Activated naive CD8-positive, alpha-beta T cell treated with anti-CD3 and anti-CD28 coated beads, Interleukin-2, amount 50 U/mL, for 16 hours (primary cell): ENCODE data around the gene CDKL2.

Experiments
- DNase-seq: peaks from one replicate; pipeline ENCODE4 v3.0.0-alpha.2; 2020; ENCODE audit warnings: low read depth, low spot score

The CDKL2 gene

DNA sequence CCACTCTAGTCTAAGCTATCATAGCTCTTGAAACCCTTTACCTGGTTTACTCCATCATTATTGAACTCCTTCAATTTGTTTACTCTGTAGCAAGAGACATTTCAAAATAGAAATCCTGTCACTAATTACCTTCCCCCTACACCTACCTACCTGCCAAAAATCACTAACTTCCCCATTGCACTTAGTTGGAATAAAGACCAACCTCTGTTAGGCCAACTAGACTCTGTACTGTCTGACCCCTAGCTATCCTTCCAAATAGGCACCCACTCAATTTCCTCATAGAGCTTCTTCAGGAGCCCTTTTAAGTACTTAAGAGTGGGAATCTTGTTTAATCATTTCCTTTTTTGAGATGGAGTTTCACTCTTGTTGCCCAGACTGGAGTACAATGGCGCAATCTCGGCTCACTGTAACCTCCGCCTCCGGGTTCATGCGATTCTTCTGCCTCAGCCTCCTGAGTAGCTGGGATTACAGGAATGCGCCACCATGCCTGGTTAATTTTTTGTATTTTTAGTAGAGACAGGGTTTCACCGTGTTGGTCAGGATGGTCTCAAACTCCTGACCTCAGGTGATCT, 8.9 kb upstream of the CDKL2 start:
- DNase-seq = no peak

DNA sequence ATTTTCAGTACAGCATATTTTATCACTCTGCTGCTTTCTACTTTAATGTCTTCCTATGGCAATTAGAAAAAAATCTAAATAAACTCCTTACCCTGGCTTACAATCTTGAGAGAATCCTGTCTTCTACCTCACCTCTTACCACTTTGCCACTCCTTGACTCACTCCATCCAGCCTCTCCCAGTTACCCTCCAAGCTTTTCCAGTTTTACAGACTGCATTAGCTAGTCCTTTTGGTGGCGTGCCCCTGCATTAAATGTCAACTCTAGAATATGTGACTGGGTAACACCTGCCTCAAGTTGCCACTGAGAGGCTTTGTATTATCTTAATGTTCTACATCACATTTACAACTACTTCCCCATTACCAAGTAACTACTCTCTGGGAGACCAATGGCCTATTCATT, 7.5 kb upstream of the CDKL2 start:
- DNase-seq = no peak

DNA sequence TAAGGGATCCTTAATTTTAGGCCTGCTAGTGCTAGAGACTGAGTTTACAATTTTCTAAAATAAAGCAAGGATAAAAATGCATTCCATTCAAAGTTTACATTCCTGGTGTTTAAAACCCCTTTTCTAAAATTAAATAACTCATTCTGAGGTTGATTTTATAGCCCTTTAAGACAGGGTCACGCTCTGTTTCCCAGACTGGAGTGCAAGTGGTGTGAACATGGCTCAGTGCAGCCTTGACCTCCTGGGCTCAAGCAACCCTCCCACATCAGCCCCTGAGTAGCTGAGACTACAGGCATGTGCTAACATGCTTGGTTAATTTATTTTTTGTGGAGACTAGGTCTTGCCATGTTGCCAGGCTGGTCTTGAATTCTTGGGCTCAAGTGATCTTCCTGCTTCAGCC, 6.8 kb upstream of the CDKL2 start:
- no peak for DNase-seq

DNA sequence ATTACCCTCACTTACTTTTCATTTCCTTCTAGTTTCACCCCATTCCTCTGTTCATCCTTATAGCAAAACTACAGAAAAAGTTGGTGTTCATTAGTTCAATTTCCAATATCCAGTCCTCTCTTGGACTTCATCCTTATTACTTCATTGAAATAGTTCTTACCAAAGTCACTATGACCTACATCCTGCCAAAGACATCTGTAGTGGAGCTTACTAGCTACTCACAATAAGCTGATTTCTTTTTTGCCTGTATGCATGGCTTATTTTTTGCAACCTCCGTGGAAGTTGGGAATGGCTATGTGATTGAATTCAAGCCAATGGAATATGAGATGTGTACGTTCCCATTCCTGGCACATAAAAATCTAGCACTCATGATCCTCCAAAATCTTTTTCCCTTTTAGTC, 4.6 kb upstream of the CDKL2 start:
- DNase-seq = no peak

DNA sequence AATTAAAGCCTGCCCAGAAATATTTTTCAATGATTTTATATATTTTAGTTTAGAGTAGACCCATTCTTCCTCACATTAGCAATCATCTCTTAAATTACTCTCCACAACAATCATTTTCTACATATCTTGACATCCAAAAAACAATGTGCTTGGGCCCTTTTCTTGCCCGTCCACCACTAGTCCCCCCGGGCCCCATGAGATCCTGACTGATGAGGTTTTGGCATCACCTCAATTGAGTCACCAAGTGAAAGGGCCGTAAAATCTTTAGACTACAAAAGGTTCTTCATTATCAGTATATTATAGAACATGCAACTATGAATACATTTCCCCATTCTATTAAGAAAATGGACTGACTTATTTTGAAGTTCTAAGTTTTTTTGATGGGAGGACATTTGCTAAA, 4.0 kb upstream of the CDKL2 start:
- no peak for DNase-seq

DNA sequence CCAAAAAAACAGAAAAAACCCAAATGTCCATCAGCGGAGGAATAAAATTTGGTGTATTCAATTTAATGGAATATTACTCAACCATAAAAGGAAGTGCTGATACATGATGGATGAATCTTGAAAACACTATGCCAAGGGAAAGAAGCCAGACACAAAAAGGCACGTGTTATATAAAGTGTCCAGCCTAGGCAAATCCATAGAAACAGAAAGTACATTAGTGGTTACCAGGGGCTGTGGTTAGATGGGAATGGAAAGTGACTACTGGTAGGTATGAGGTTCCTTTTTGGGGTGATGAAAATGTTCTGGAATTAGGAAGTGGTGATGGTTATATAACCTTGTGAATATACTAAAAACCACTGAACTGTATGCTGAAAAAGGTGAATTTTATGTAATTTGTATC, 3.5 kb upstream of the CDKL2 start:
- DNase-seq = no peak

DNA sequence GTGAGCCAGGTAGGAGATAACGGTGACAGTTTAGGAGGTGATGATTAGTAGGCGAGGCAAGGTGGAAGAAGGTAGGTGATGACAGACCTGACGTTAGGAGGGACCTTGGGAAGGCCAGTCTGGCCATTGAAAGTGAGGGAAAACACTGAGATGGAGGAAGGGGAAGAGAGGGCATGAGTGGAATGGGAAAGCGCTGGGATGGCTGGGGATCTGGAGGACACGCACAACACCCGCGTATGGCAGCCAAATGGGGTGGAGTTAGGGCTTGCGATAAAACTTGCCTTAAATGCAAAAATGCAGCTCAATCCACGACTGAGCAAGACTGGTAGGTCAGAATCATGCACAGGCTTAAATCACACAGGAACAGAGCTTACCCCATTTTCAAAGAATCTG, 605 bp upstream of the CDKL2 start:
- no peak for DNase-seq

DNA sequence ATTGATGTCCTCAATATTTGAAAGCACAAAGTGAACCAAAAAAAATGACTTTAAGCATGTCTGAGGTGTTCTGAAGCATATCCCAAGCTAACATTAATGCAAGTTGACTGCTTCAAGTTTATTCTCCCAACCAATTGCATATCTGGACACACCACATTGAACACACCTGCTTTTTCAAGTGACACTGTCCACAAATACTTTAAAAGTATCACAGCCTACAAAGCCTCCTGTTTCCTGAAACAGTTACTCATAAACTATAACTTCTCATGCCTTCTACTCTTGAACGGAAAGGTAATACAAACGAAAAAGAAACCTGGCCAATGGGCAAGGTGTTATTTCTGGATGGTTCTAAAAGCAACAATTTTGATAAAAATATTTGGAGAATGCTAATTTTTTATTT, 1.1 kb downstream of the CDKL2 start:
- DNase-seq = no peak

DNA sequence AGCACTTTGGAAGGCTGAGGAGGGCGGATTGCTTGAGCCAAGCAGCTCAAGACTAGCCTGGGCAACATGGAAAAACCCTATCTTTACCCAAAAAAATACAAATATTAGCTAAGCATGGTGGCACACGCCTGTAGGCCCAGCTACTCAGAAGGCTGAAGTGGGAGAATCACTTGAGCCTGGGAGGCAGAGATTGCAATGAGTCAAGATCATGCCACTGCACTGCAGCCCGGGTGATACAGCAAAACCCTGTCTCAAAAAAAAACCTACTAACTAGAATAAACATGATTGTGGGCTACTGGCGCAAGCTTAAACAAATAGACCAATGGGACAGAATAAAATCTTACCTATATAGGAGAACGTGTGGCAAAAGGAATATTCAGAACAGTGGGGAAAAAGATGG, 7.3 kb downstream of the CDKL2 start:
- DNase-seq = no peak

DNA sequence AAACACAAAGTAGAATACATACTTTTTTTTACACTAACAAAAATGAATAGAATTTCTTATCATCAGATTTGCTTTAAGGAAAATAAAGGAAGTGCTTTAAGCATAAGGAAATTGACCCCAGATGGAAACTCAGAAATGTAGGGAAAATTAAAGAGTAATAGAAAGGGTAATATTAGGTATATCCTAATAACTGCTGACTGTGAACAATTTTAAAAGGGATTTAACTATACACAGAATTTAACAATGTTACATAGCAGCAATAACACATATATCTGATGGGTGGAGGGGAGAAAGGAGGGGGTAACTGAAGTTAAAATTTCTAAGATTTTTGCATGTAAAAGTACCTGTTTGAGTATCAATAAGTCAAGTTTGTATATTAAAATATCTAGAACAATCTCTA, 8.6 kb downstream of the CDKL2 start:
- DNase-seq = no peak

DNA sequence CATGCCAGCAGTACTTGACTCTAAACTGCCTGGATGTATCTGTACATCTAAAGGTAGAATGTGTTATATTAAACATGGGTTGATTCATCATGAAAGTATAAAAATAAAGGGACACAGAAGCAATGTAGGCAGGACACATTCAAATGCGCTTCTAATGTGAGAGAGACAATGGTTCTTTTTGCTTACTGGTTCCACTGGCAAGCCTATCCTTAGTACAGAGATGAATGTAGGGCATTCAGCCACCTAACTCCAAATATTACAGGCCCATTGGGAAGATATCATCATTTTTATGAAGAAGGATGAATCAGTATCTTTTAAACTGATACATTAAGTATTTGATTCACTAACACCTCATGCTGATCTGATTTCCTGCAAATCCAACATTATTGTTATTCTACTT, 18.0 kb downstream of the CDKL2 start:
- DNase-seq = no peak

DNA sequence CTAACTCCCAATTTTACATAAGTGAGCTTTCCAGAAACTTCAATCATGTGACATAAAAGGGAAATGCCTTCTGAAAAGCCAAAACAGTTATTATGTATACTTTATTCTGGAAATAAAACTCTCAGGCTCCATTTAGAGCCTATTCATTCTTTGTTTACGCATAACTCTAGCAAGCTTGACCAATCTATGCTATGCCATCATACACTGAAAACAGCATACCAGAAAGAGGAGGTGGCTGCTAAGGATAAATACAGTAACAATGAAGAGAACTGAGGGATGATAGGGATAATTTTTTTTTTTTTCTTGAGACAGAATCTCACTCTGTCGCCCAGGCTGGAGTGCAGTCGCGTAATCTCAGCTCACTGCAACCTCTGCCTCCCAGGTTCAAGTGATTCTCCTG, 24.4 kb downstream of the CDKL2 start:
- no peak for DNase-seq

DNA sequence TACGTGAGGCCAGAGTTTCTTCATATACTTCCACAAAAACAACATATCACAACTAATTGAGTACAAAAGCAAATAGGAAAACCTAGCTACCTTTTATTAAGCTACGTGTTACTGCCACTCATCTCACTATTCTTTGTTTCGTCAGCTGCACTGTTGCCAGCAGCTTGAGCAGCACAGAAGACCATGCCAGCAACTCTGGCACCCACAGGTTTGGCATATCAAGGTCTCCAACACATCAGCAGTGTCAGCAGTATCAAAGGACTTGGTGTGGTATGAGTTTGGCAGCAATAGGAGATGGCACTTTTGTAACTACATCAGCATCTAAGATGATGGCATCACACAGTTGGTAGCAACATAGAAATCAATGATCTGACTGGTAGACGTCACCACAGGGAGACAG, 30.7 kb downstream of the CDKL2 start:
- no peak for DNase-seq

DNA sequence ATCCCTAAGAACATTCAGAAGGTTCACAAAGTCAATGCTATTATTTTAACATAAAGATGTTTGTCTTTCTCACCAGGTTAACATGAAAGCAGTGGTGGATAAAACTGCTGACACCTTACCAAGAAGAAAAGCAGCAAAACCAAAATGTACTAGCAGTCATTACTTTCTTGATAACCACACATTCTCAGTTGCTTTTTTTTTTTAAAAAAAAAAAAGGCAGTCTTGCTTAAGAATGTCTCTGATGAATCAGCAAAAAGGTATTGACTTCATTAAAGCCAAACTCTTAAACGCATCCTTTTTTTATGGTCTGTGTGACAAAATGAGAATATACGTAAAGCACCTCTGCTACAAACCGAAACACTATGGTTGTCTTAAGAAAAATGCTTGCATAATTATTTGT, 31.9 kb downstream of the CDKL2 start:
- DNase-seq = no peak

DNA sequence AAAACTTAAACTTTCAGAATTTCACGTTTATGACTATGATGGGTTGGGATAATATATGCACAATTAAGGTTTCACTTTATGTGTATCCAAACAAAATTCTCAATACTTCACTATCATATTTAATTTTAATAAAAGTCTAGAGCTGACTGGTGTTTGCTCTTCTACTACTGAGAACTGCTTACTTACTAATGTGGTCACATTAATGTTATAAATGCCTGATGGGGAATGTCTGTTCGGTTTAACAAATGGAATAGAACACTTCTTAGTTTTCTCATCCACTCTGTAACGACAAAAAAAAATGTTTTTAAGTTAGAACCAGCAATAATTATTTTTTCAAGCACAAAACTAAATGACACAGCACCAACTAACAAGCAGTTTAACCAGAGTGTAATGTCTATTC, 34.3 kb downstream of the CDKL2 start:
- no peak for DNase-seq

DNA sequence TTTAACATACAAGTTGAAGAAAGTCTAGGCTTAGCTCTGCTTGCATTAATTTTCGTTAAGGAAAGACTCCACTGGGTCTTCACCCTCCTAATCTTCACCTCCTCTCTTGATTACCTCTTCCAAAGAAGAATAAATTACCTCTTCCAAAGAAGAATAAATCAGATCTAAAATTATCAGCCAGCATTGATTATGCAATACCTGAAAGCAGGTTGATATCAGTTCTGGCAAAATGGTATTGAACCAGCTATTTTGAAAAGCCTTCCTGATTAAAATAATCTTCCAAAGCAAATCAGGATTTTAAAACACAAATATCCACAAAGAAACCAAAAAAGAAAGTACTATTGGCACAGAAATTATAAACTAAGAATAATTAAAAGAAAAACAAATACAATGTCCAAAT, 36.9 kb downstream of the CDKL2 start:
- no peak for DNase-seq

DNA sequence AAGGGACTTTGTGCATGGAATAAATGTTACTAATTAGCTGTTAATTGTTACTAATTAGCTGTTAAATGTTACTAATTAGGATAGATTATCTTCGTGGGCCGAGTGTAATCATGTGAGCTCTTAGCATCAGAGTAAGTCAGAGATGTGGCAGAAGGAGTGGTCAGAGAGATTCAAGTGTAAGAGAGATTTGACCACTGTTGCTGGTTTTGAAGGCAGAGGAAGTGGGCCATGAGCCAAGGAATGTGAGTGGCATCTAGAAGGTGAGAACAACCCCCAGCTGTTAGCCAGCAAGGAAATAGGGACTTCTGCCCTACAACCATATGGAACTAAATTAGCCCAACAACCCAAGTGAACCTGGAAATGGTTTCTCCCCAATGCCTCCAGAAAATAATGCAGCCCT, 46.3 kb downstream of the CDKL2 start:
- DNase-seq = no peak

DNA sequence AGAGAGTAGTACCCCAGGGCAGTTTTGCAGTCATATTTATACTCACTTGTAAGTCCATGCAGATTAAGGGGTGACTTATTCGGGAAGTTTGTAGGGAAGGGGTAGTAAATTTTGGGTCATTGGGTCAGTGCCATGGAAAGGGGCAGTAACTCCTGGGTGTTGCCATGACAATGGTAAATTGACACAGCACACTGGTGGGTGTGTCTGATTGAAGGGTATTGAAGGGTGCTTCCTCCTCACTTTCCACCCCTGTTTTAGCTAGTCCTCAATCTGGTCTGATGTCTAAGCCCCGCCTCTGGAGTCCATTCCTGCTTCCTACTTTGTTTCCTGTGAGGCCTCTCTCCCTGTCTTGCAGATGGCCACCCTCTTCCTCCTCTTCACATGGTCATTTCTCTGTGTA, 62.6 kb downstream of the CDKL2 start:
- no peak for DNase-seq

DNA sequence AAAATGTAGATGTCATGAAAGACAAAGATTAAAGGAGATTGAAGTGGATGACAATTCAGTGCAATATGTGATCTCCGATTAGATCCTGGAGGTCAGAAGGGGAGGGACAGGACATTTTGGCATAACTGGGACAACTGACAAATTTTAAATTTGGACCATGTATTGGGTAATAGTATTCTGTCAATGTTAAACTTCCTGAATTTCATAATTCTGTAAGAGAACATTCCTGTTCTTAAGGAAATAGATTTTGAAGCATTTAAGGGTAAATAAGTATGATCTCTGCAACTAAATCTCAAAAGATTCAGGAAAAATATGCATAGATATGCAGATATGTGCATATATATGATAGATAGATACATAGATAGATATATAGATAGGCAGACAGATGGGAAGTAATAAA, 63.4 kb downstream of the CDKL2 start:
- DNase-seq = no peak

DNA sequence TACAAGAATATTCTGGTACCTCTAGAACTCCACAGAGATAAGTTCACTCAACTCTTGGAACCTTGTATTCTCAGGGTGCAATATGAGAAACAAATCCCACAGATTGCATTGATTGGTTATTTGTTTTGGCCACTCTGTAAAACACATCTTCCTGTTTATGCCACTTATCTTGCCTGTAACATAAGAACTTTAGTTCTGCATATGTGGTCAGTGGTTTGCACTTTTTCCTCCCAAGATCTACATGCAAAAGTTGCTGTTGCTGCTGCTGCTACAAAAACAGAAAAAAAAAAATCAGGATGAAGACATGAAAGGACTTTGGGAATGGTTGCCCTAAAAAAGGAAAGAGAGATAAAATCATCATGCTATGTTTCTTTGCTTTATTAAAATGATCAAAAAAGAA, 64.8 kb downstream of the CDKL2 start:
- DNase-seq = no peak

DNA sequence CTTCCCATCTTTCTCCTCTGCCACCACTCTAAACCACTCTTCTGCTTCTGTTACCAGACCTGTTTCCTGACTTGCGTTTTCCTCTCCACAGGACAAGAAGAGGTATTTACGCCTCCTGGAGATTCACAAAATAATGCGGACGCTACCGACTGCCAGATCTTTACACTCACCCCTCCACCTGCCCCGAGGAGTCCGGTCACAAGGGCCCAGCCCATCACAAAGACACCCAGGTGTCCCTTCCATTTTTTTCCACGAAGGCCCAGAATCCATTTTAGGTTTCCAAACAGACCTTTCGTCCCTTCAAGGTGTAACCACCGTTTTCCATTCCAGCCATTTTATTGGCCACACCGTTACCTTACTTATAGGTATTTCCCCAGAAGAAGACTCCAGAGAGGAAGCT, 66.3 kb downstream of the CDKL2 start:
- DNase-seq = no peak

DNA sequence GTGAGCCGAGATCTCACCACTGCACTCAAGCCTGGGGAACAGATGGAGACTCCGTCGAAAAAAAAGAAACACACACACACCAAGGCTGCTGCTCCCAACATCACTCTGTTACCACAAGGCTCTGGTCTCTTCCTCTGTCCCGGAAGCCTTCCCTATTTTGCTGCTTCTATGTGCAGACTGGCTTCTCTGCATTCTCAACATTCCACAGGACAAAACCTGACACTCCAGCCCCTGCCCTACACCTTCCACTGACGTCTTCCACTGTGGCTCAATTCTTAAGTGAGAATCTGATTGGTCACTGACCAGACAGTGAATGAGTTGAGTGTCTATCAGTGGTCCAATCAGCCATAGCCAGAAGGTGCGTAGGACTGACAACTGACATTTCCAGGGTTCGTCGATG, 68.5 kb downstream of the CDKL2 start:
- DNase-seq = no peak

DNA sequence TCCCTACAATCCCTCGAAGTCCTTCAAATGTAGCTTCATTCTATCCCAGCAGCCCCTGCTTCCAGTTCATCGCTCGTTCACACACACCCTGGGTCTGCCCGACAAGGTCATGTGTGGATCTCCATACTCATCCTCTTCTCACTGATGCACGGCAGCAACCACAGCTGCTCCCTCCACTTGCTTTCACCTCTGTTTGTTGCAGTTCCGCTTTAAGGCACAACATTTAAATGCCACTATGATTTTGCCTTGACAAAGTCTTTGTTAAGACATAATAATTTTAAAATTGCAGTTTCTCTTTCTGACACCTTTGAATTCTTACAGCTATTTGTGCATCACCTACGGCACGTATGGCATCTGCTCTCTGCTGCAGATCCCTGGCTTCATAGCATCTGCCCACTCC, 72.6 kb downstream of the CDKL2 start:
- no peak for DNase-seq

DNA sequence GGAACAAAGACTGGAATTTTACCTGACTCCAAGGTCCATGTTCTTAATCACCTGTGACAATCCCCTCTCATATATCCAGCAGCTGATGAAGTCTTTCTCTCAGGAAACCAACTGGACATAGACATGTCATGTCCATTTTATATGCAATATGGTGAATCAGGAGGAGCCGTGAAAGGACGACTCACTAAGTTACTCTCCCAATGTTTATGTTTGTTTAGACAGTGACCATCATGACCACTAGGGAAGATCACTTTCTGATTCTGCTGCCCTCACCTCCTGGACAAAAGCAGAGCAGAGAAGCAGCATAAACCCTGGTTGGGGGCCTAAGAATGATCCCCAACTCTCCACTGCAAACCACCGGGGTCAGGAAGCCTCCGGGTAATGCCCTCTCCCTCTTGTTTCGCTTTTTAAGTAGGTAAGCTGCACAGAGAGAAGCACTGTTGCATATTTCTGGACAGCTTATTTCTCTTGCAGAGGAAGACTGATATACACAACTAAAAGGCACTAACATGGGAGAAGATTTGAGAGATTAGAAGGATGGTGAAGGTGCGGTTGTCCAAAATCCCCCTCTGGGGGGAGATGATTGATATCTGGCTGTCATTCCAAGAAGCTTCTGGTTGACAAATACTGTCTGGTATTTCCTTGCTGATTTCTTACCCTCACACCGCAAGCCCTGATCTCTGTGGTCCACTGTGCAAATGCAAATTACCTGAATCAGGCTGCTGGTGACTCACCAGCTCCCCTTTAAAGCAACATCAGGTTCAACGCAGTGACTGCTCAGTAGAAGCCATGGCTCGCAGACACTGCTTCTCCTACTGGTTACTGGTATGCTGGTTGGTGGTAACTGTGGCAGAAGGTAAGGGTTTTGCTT, 74.8 kb downstream of the CDKL2 start, which contains the start of gene ODAPH:
TSS of gene ODAPH (plus strand) at position 773 of the 871 bp plus-strand sequence. CDS start at position 790, 17 bp downstream.
- DNase-seq = no peak
